Stomach (tissue), 9 donors: ENCODE measurements around the gene COL27A1. TPM values are rescaled to one million over a fixed set of nuclear protein-coding genes. Genes with fewer than 3 reads are reported as not detected.

ENCODE experiments used
- DNase-seq, 2 donors: peaks; one replicate each; pipeline versions ENCODE4 v3.0.0 to v3.0.0-alpha.2; 2013 to 2019
- H3K27ac ChIP-seq, 5 donors: fragments of 200-600 bp in 4 of 5; sonication (generic) in 4 of 5; one replicate each; pipeline ENCODE4 v1.5.1; 2013 to 2019; ENCODE audit warnings: mild to moderate bottlenecking in 1 of 5, moderate library complexity in 1 of 5
- H3K27me3 ChIP-seq, 3 donors: fragments of 200-600 bp; sonication (generic); one replicate each; pipeline ENCODE4 v1.5.1; 2017 to 2019; ENCODE audit warnings: mixed run types in 1 of 3
- H3K36me3 ChIP-seq, 4 donors: fragments of 200-600 bp; sonication (generic); 1 replicate in 3 of 4; 2 replicates in 1 of 4; pipeline ENCODE4 v1.5.1; 2016 to 2019
- H3K4me1 ChIP-seq, 4 donors: fragments of 200-600 bp; sonication (generic); one replicate each; pipeline ENCODE4 v1.5.1; 2016 to 2019
- H3K4me3 ChIP-seq, 4 donors: fragments of 200-600 bp; sonication (generic) in 3 of 4; one replicate each; pipeline ENCODE4 v1.5.1; 2016 to 2019; ENCODE audit warnings: mild to moderate bottlenecking in 1 of 4
- H3K9me3 ChIP-seq, 4 donors: fragments of 200-600 bp; sonication (generic); one replicate each; pipeline ENCODE4 v1.5.1; 2016 to 2019
- CTCF ChIP-seq, 7 experiments: fragments of 450-650 bp in 4 of 7; fragments of 200-600 bp in 3 of 7; sonication (generic) in 3 of 7; IDR thresholded peaks; one replicate each; pipeline ENCODE4 v1.5.1; 2016 to 2019; ENCODE audit warnings: antibody characterized with exemption in 7 of 7, control low read depth in 2 of 7, mild to moderate bottlenecking in 1 of 7
- EP300 ChIP-seq: sonication (generic); formaldehyde crosslinking; IDR thresholded peaks from one replicate; pipeline ENCODE4 v1.6.1; 2017; ENCODE audit warnings: antibody characterized with exemption
- POLR2A ChIP-seq, 4 donors: fragments of 450-650 bp; IDR thresholded peaks; one replicate each; pipeline ENCODE4 v1.6.1; 2016; ENCODE audit warnings: antibody characterized with exemption in 4 of 4, control low read depth in 2 of 4, mild to moderate bottlenecking in 1 of 4, moderate library complexity in 1 of 4
- POLR2AphosphoS5 ChIP-seq, 3 donors: sonication (generic); formaldehyde crosslinking; IDR thresholded peaks; one replicate each; pipeline ENCODE4 v1.6.1; 2016; ENCODE audit warnings: antibody characterized with exemption in 3 of 3
- WGBS, 5 donors: extraction: QIAGEN DNeasy Blood & Tissue Kit in 3 of 5; methylation state at CpG; one replicate each; pipeline versions ENCODE4 v1.1.5 to v1.1.7; 2013 to 2018; 5-methylcytosine and 5-hydroxymethylcytosine counted together
- intact Hi-C: fragments of 100-400 bp; cut with DNase I; formaldehyde crosslinking; loops from one replicate; pipeline ENCODE4 v1.15.1; 2023; ENCODE audit warnings: low total_unique reads
- polyA plus RNA-seq, 3 donors: library from polyadenylated mRNA; stranded (reverse); fragments of 200-250 nt; gene quantifications; one replicate each; pipeline ENCODE4 v1.2.3, GENCODE V29; 2013
- total RNA-seq, 5 donors: library from RNA; depleted of rRNA; stranded (reverse); fragments of >200 nt; gene quantifications; one replicate each; pipeline versions ENCODE4 v1.1.0 to v1.2.3, GENCODE V29; 2014 to 2016
- donor health status: healthy with polysubstance abuse.
- donor health status: Bipolar disorder and iron deficiency.
- donor health status: healthy.

Gene COL27A1
- total and polyA plus RNA-seq, 8 donors = 2.9 to 26.3 (median 8.2) TPM

GRCh38 chr9:114166103-114166470 is 10.8 kb downstream of the COL27A1 start:
- Histone ChIP-seq H3K9me3 (no peaks in the 10 kb centered on the region), H3K4me3 (no peak overlapping the region), H3K36me3 (peaks cover 0 to 20% (median 5%) of the 10 kb centered on the region in 4 donors), H3K4me1 (peaks cover 5 to 21% (median 12%) of the 10 kb centered on the region in 4 donors), H3K27ac (no peak overlapping the region), H3K27me3 (no peaks in the 10 kb centered on the region)
- TF ChIP-seq CTCF (IDR thresholded peaks at IDR 0.05) (no peak), EP300 (no peak), POLR2AphosphoS5 (IDR thresholded peaks at IDR 0.05) (no peak), POLR2A (IDR thresholded peaks at IDR 0.05) (no peak)
- intact Hi-C loops = loop anchor here (10.0 kb wide), 1 partner anchor 109 kb away; no protein-coding TSS in a partner anchor
- 85 to 100% (median 93%) methylated on average over 1 of the region's 1 CpG for WGBS, 5 donors
- DNase-seq = no peak

GRCh38 chr9:114166614-114167572 is 11.6 kb downstream of the COL27A1 start:
- intact Hi-C loops = loop anchor here (10.0 kb wide), 1 partner anchor 108 kb away; no protein-coding TSS in a partner anchor
- no peak for DNase-seq
- Histone ChIP-seq H3K9me3 (no peaks in the 10 kb centered on the region), H3K4me3 (no peak overlapping the region), H3K27me3 (no peaks in the 10 kb centered on the region), H3K36me3 (peaks cover 0 to 20% (median 5%) of the 10 kb centered on the region in 4 donors), H3K27ac (no peak overlapping the region), H3K4me1 (peaks cover 5 to 21% (median 12%) of the 10 kb centered on the region in 4 donors)
- TF ChIP-seq CTCF (IDR thresholded peaks at IDR 0.05) = no peak
- TF ChIP-seq POLR2A (IDR thresholded peaks at IDR 0.05) = no peak
- TF ChIP-seq EP300 = no peak
- TF ChIP-seq POLR2AphosphoS5 (IDR thresholded peaks at IDR 0.05) = no peak
- WGBS, 5 donors = 76 to 87% (median 82%) methylated on average over 8 of the region's 8 CpGs

GRCh38 chr9:114167591-114168091 is 12.3 kb downstream of the COL27A1 start:
- intact Hi-C loops = loop anchor here (10.0 kb wide), 1 partner anchor 107 kb away; no protein-coding TSS in a partner anchor
- DNase-seq = no peak
- peaks cover 5 to 21% (median 12%) of the 10 kb centered on the region in 4 donors for H3K4me1 ChIP-seq
- H3K27ac ChIP-seq = no peak overlapping the region
- TF ChIP-seq EP300 (no peak), POLR2AphosphoS5 (IDR thresholded peaks at IDR 0.05) (no peak), POLR2A (IDR thresholded peaks at IDR 0.05) (no peak)
- no peaks in the 10 kb centered on the region for H3K9me3 ChIP-seq
- no peak overlapping the region for H3K4me3 ChIP-seq
- no peaks in the 10 kb centered on the region for H3K27me3 ChIP-seq
- 85 to 94% (median 91%) methylated on average over 23 to 34 of the region's 34 CpGs for WGBS, 5 donors
- H3K36me3 ChIP-seq = peaks cover 0 to 20% (median 5%) of the 10 kb centered on the region in 4 donors

GRCh38 chr9:114168281-114169028 is 13.1 kb downstream of the COL27A1 start:
- Histone ChIP-seq H3K4me1 (peaks cover under 1 to 13% (median 8%) of the 10 kb centered on the region in 4 donors), H3K27me3 (no peaks in the 10 kb centered on the region), H3K4me3 (no peak overlapping the region), H3K27ac (no peak overlapping the region), H3K9me3 (no peaks in the 10 kb centered on the region), H3K36me3 (peaks cover 0 to 20% (median 5%) of the 10 kb centered on the region in 4 donors)
- no peak for DNase-seq
- intact Hi-C loops = loop anchor here (10.0 kb wide), 1 partner anchor 106 kb away; no protein-coding TSS in a partner anchor
- 86 to 93% (median 91%) methylated on average over 16 to 22 of the region's 22 CpGs for WGBS, 5 donors
- TF ChIP-seq CTCF (IDR thresholded peaks at IDR 0.05) (no peak), POLR2AphosphoS5 (IDR thresholded peaks at IDR 0.05) (no peak), POLR2A (IDR thresholded peaks at IDR 0.05) (no peak), EP300 (no peak)
